ENCODE data around the gene STAU1.

Gene STAU1

DNA sequence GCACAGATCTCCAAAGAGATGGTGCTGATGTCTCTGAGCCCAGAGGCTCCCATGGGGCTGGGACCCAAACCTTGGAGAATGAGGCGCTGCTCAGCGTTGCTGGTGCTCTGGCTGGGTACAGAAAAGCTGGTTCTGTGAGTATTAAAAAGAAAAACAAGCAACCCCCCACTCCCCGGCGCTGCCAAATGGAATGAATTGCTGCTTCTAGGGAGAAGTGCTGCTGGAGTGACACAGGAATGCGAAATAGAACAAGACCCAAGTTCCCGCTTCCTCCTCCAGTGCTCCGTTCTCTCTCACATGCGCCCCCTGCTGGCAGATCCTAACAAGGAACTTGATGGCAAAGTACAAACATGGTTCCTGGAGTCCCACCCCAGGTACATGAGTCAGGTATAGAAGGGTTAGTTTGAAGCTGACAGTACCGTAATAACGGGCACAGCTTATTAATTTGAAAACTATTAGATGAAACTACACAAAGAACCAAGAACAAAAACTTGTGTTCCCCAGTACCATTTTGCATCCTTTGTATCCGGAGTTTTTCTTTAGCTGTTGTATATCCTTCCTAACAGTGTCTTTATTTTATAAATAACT is 29.0 kb upstream of the STAU1 start:
- peak; percentile 69 for TF ChIP-seq CTCF (IDR thresholded peaks at IDR 0.05; ENCODE audit: insufficient read depth, low read length)
- peak; percentile 69; the same call in 1 of the 2 replicates for TF ChIP-seq SPI1 (IDR thresholded peaks at IDR 0.05; ENCODE audit: borderline replicate concordance, low read depth)
- no peak for TF ChIP-seq GABPA (IDR thresholded peaks at IDR 0.05; ENCODE audit: low read depth)
- no peak for TF ChIP-seq POLR2AphosphoS5 (IDR thresholded peaks at IDR 0.05; ENCODE audit: low read depth)
- no peak for TF ChIP-seq REST (IDR thresholded peaks at IDR 0.05; ENCODE audit: insufficient replicate concordance, low read depth)
- Histone ChIP-seq H3K27me3 (ENCODE audit: insufficient read depth, poor library complexity, severe bottlenecking) (no peaks in the 10 kb centered on the region), H3K4me3 (replicated peaks; ENCODE audit: insufficient read depth, low read length) (peak overlapping the region; percentile 18), H3K27ac (replicated peaks) (no peak overlapping the region)
- DNase-seq (ENCODE audit: low read depth in 1 of 2, low spot score in 1 of 2): peak; percentile 85 to 95

DNA sequence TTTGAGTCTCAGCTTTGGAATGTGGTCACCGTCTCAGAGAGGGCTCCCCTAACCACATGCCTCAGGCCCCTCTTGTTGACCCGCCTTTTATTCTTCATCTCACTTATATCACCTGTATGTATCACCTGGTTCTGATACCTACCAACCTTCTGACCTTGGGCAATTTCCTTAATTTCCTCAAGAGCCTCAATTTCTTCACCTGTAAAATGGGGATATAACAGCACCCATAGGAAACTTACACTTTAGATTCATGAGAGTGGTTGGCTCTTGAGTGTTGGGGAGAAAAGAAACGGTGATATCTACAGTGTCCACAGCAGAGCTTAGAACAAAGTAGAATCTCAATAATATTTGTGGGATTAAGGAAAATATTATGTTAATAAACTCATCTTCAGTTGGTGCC is 27.1 kb upstream of the STAU1 start:
- TF ChIP-seq GABPA (IDR thresholded peaks at IDR 0.05; ENCODE audit: low read depth) (no peak), POLR2AphosphoS5 (IDR thresholded peaks at IDR 0.05; ENCODE audit: low read depth) (no peak), REST (IDR thresholded peaks at IDR 0.05; ENCODE audit: insufficient replicate concordance, low read depth) (no peak), SPI1 (IDR thresholded peaks at IDR 0.05; ENCODE audit: borderline replicate concordance, low read depth) (no peak), CTCF (IDR thresholded peaks at IDR 0.05; ENCODE audit: insufficient read depth, low read length) (no peak)
- Histone ChIP-seq H3K27ac (replicated peaks) (no peak overlapping the region), H3K27me3 (ENCODE audit: insufficient read depth, poor library complexity, severe bottlenecking) (no peaks in the 10 kb centered on the region), H3K4me3 (replicated peaks; ENCODE audit: insufficient read depth, low read length) (no peak overlapping the region)
- no peak for DNase-seq (ENCODE audit: low read depth in 1 of 2, low spot score in 1 of 2)

DNA sequence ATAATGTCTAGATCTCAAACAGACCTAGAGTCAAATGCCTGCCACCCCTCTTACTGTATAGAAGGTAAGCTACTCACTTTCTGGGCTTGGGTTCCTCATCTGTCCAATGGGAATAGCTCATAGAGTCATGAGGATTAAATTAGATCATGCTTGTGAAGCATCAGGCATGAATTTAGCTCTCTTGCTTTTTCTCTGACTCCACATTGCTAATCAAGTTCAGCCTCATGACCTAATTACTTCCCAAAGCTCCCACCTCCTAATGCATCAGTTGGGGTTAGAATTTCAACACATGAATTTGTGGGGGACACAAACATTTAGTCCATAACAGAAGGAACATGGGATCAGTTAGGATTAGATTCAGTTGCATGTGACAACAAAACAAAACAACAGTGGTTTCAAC is 26.4 kb upstream of the STAU1 start:
- TF ChIP-seq GABPA (IDR thresholded peaks at IDR 0.05; ENCODE audit: low read depth) (no peak), REST (IDR thresholded peaks at IDR 0.05; ENCODE audit: insufficient replicate concordance, low read depth) (no peak), CTCF (IDR thresholded peaks at IDR 0.05; ENCODE audit: insufficient read depth, low read length) (no peak), POLR2AphosphoS5 (IDR thresholded peaks at IDR 0.05; ENCODE audit: low read depth) (no peak), SPI1 (IDR thresholded peaks at IDR 0.05; ENCODE audit: borderline replicate concordance, low read depth) (no peak)

More for the DNA sequence above, 26.4 kb upstream of the STAU1 start:
- Histone ChIP-seq H3K4me3 (replicated peaks; ENCODE audit: insufficient read depth, low read length) (no peak overlapping the region), H3K27me3 (ENCODE audit: insufficient read depth, poor library complexity, severe bottlenecking) (no peaks in the 10 kb centered on the region), H3K27ac (replicated peaks) (no peak overlapping the region)
- DNase-seq (ENCODE audit: low read depth in 1 of 2, low spot score in 1 of 2): no peak

Measured in HL-60 (cell line).